ENCODE measurements around the gene SHF.
"Not testable (repeated sequence)": the region's sequence is repeated elsewhere in the genome, so short reads cannot be mapped to it uniquely, and the experiment has no call there.

The SHF gene

DNA sequence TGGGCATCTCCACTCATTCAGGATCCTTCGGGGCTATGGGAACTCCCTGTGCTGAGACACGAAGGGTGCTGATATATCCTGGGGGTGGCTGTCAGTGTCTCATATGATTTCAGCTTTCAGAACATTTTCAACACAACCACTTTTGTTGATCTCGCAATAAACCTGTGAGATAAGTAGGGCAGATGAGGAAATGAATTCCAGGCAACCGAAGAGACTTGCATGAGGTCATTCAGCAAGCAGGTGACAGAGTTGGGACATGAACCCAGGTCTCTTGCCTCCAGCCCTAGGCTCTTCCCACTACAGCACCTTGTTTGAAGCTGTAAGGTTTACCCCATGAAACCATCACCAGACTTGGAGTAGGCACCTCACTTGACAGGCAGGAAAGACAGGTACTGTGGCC, 41.4 kb downstream of the SHF start:
- DNase-seq (ENCODE audit: low read depth), result no peak

DNA sequence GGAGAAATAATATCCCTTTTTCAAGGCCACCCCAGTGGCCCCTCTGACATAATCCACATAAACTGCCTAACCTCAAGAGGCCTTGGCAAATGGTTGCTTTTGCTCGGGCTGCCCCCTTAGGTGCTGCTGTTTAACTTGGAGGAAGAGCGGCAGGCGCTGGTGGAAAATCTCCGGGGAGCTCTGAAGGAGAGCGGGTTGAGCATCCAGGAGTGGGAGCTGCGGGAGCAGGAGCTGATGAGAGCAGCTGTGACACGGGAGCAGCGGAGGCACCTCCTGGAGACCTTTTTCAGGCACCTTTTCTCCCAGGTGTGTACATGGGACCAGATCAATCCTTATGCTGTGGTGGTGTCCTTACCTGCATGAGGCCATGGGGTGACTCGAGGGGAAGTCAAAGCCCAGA, 43.0 kb downstream of the SHF start:
- DNase-seq (ENCODE audit: low read depth), result no peak

DNA sequence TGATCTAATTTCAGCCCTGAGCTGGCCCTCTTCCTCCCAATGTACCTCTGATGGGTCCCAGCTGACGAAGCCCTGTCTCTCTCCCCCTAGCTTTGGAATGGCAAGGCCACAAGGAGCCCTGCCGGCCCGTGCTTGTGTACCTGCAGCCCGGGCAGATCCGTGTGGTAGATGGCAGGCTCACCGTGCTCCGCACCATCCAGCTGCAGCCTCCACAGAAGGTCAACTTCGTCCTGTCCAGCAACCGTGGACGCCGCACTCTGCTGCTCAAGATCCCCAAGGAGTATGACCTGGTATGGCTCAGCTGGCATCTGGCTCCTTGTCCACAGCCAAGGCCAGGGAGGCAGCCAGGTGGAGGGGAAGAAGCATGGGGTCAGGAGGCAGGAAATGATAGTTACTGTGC, 43.8 kb downstream of the SHF start:
- no peak for DNase-seq (ENCODE audit: low read depth)

DNA sequence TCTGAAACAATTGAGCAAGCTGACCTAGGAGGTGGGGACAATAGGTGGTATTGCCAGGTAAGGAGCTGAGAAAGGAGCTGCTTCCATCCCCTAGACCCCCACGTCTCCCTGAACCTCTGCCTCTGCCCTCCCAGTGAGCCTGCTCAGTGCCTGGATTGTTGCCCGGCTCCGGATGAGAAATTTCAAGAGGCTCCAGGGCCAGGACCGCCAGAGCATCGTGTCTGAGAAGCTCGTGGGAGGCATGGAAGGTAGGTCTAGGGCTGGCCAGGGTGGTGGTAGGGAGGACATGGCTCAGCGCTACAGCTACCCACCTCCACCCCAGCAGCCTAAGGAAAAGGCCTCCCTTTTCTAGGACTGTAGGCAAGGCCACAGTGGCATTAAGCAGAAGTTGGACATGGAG, 44.7 kb downstream of the SHF start:
- no peak for DNase-seq (ENCODE audit: low read depth)

DNA sequence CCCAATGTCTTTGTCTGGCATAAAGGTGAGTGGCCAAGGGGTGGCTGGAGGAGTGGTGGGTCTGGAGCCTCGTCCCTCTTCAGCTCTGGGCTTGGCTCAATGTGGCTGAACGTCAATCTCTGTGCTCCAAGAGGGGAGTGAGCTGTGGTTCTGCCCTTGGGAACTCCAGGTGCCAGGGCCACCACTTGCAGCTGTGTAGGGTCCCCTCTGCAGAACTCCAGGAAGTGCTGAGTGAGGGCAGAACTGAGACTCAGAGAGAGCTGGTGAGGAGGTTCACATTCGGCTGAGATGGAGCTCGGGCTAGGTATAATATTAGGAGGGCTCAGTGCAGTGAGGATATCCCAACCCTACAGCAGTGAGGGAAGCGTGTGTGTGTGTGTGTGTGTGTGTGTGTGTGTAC, 46.4 kb downstream of the SHF start:
- DNase-seq (ENCODE audit: low read depth), result no peak

DNA sequence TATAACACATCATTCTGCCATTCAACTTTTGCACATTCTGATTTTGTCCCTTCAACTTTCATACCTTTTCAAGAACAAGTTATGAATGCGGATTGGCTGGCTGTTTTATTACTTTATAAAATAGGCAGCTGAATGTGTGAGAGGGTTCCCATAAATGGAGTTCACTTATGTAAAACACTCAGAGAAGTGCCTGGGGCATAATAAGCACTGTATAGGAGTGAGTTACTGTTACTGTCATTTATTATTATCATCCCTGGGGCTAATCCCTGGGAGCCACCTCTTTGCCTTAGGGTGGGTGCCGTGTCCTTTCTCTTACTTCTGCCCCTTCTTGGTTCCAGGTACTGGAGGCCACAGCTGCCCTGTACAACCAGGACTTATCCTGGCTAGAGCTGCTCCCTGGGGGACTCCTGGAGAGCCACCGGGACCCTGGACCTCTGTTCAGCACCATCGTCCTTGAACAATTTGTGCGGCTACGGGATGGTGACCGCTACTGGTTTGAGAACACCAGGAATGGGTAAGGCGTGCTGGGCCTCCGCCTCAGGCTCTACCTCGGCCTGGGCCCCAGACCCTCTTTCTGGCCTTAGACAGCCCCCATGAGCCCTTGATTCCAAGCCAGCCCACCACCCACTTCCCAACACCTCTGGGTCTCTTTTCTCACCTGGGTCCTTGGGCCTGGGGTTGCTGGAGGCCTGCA, 47.1 kb downstream of the SHF start:
- DNase-seq (ENCODE audit: low read depth), result no peak

DNA sequence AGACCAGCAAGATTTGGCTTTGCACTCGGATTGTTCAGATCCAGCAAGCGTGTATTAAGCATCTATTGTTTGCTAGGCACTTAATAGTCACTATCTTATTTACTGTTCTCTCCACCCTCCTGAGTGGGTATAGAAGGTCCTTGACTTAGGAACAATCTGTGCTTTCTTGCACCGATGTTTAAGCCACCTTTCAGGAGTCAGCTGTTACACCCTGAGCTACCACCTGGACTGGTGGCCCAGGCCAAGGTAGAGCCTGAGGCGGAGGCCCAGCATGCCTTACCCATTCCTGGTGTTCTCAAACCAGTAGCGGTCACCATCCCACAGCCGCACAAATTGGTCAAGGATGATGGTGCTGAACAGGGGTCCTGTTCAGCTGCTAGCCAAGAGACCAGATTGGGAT, 48.0 kb downstream of the SHF start:
- no peak for DNase-seq (ENCODE audit: low read depth)

DNA sequence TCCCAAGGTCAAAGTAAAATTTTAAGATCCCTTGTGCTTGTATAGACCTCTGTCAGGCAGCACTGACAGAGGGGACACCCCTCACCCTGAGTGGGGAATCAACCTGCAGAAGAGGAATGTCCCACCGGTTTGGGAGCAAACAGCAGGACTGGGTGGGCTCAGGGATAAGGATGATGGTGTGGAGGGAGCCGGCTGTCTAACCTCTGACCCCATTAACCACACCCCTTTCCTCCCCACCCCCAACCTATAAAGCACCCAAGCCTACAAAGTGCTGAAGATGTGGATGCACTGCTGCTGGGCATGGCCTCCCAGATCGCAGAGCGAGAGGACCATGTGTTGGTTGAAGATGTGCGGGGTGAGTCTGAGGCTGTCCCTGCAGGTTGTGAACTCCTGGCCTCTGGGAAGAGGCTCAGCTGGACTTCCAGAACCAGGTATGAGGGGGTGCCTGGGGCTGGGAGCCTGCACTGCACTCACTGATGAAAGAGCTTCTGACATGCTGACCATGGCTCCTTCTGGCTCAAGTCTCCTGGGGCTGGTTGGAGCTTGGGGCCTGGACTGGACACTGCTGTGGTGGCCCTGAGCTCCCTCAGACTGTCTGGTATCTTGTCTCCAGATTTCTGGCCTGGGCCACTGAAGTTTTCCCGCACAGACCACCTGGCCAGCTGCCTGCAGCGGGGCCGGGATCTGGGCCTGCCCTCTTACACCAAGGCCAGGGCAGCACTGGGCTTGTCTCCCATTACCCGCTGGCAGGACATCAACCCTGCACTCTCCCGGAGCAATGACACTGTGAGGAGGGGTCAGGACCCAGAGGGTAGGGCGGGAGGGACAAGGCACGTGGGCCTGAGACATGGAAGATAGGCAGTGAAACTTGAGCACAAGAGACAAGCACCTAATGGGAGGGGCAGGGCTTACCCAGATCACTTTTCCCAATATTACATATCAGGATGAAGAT, 48.7 kb downstream of the SHF start:
- no peak for DNase-seq (ENCODE audit: low read depth)

DNA sequence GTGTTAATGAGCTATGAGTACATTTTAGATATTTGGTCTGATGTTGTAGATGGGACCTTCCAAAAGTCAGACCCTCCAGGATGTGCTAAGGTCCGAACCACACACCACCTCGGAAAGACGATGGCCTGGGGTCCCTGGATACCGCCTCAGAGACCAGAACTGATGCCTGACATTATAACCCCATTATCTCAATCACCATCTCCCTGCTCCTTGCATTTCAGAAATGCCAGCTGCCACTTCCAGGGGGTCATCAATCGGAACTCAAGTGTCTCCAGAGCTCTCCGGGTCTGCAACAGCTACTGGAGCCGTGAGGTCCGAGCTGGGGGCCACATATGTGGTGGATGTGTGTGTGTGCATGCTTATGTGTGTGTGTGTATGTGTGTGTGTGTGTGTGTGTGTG, 50.1 kb downstream of the SHF start:
- DNase-seq (ENCODE audit: low read depth), result no peak

DNA sequence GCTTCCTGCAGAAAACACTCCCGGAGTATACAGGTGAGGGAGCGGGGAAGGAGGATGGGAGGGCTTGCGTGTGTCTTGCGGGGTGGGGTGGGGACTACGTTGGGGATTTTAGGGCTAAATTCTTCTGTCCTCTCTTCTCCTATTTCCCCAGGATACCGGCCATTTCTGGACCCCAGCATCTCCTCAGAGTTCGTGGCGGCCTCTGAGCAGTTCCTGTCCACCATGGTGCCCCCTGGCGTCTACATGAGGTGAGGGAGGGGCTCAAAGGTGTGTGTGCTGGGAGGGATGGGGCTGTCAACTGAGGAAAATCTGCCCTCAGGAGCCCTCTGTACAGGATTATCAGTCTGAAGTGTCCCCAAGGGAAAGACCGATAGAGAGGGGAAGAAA, 51.4 kb downstream of the SHF start:
- DNase-seq (ENCODE audit: low read depth), result no peak

DNA sequence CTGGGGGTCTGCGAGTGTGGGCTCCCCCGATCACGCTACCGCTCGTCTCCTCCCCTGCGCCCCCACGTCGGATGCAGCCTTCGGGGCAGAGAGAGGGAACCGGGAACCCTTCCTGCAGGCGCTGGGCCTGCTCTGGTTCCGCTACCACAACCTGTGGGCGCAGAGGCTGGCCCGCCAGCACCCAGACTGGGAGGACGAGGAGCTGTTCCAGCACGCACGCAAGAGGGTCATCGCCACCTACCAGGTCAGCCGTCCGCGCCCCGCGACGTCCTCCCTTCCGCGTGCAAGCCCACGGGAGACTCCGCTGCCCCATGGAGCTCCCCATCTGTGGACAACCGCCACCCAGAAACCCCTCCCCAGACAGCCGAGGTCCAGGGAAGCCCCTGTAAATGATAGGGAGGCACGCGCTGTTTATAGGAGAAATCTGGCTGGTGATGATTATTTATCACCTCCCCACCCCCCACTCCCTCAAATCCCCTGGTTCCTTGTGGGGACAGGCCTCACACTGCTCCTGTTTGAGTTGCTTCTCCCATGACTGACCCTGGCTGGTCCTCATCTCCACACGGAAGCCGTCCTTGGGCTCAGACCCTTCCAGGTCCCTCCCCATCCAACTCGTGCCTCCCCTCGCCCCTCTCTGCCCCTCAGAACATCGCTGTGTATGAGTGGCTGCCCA, 51.9 kb downstream of the SHF start:
- not testable (repeated sequence) for DNase-seq (ENCODE audit: low read depth)

DNA sequence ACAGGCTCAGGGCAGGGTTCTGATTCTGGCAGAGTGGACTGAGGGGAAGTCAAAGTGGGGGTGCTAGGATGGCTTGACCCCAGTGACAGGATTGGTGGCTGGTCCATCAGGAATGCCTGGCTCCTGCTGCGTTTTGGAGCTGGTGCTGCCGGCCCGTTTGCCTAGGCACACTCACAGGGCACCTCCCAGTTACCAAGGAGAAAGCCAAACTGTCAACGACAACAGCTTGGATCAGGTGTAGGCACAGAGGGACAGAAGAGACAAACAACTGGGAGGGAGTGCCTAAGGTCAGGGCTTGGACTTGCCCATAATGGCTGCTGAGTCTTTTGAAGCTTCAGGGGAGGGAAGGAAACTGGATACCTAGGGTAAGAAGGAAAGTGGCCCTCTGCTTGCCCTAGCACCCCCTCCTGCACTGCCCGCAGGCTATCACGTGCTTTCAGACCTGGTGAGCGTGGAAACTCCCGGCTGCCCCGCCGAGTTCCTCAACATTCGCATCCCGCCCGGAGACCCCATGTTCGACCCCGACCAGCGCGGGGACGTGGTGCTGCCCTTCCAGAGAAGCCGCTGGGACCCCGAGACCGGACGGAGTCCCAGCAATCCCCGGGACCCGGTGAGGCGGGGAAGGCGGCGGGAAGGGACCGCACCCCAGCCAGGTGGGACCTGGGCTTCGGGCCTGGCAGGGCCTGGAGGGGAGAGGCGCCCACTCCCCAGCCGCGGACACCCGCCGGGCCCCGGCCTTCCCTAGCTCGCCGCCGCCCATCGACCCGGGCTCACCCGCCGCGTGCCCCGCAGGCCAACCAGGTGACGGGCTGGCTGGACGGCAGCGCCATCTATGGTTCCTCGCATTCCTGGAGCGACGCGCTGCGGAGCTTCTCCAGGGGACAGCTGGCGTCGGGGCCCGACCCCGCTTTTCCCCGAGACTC, 52.8 kb downstream of the SHF start:
- DNase-seq (ENCODE audit: low read depth), result no peak

DNA sequence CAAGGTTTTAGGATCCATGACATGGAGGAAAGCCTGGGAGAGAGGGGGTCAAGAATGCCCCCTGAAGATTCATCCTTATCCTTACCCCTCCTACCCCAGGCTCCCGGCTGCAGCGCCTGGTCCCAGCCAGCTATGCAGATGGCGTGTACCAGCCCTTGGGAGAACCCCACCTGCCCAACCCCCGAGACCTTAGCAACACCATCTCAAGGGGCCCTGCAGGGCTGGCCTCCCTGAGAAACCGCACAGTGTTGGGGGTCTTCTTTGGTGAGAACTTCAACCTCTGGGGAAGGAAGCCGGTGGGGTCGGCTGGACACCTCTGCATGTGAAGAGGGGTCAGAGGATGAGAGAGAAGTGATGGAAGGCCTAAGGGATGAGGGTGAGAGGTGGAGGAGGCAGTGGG, 53.7 kb downstream of the SHF start:
- DNase-seq (ENCODE audit: low read depth), result no peak

DNA sequence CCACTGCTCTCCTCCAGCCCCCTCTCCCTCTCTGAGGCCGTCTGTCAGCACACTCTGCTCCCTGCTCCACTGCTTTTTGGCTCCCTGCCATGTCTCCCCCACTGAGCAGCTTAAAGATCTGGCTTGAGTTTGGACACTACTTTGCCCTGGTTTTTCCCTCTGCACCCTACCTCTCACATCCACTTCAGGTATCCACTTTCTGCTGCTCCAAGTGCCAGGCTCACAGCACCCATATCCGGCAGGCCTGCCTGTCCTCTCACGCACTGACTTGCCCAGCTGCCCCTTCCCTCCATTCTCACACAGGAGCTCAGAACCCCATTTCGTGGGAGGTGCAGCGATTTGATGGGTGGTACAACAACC, 54.2 kb downstream of the SHF start:
- no peak for DNase-seq (ENCODE audit: low read depth)

DNA sequence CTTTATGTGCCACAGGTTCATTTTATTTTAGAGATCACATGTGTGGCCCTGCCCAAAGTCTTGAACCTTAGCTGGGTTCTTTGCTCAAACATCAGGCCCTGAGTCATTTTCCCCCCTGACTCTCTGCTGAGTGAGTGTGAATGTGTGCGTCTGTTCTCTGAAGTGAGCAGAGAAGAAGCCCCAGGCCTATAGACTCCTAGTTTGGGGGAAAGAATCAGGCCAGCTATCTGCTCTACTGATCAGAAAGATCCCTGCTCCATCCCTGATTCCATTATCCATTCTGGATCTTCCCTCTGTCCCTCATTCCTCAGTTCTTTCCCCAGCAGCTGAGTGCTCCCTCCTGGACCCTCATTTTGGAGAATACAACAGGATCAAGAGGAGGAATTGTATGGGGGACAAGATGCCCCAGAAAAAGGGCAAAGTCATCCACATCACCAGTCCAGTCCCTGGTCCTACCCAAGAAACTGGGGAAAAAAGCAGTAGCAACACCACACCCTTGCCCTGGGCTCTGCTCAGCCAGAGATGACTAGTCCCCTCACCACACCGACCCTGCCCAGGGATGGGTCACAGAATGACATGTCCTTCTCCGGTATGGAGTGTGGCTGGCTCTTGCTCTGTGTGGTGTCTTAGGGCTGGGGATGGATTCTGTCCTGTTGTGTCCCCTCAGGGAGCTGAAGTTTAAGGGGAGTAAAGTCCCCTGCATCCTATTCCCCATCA, 54.8 kb downstream of the SHF start:
- no peak for DNase-seq (ENCODE audit: low read depth)

DNA sequence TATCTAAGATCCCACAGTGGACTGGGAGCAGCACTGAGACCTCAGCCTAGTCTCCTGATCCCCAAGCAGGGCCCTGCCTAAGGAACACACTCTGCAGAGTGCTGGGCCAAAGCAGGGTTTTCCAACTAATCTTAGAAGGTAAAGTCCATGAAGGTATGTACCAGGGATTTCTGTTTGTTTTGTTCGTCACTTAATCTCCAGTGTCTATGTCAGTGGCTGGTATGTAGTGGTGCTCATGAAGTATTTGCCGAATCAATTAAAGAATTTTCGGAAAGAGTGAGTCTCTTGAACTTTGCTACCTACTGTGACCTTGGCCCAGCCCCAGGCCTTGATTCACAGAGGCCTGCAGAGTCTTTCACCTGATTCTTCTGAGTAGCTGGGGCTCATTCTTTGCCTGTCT, 56.3 kb downstream of the SHF start:
- DNase-seq (ENCODE audit: low read depth), result no peak

DNA sequence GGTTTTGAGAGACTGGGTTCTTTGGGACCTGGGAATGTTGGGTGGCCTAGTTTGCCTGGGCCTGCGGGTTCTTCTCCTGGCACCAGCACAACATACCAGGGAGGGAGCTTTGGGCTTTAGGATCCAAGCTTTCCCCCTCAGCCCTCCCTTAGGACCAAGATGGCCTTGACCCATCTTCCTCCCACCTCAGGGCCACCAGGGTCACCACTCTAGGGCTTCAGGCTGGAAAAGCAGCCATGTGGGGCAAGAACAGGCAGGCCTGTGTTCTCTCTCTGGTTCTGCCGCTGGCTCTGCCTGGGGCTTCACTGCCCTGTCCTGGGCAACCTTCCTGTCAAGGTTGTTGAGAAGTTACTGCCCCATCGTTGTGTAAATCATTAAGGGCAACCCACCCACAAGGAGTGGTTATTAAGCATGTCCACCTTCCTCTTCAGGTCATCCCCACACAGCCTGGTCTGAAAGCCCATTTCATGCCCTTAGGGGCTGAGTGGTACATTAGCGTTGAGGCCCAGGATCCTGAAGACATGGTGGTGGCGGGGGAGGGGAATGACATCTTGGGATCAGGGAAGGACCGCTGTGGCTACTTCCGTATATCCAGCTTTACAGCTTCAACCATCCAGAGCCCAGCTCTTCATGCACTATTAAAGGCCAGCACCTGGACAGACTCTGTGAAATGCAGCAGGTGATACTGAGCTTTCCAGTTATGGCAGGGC, 57.3 kb downstream of the SHF start:
- no peak for DNase-seq (ENCODE audit: low read depth)

DNA sequence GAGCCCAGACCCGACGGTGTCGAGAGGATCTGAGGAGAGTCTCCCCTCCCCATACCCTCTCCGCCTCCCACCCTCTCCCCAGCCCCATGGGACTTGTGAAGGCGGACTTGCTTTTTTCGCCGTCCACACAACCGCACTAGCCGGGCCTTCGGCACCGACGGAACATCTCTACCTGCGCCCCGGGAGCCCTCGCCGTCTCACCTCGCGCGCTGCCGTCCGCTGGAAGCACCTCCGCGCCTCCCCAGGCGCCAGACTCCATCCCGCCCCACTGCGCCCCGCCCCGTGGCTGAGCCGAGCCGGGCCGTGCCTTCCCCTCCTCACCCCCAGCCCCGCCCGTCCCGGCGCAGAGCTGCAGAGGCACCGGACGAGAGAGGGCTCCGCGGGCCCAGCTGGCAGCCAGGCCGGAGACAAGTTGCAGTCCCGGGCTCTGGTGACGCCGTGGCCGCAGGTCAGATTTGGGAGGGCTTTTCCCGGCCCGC, 58.1 kb downstream of the SHF start, which contains the start of the genes DUOX1 and DUOXA1:
DUOX1 (plus strand) TSS at position 344 of the 479 bp plus-strand sequence. CDS start 1,973 bp downstream, outside the sequence.
DUOXA1 (minus strand) TSS at position 229 of the 479 bp plus-strand sequence. CDS start 6,865 bp downstream, outside the sequence.
- DNase-seq (ENCODE audit: low read depth), result no peak

DNA sequence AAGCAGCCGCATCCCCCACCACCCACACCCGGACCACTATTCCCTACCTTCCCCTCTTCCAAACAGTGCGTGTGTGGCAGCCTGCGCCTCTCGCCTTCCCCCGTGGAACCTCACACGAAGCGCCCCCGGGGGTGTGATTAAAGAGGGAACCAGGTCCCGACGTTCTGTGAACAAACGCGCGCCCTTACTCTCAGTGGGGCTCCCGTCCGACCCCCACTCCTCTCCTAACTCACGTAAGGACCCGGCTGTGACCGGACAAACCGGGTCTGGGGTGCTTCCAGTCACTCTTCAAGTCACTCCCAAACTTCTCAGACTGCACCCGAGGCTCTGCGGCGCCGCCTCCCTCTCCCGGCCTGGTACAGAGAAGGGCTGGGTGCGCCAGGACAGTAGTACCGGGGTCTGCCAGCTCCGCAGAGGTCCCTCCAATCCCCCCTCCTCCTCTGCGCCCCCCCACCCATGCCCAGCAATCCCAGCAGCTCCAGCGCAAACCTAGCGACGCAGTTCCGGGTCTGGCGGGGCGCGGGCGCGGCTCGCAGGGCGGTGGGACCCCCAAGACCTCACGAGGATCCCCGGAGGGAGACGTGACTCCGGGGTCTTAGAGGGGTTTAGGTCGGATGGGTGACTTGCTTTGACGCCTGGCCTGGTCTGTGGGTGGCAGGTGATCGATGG, 58.7 kb downstream of the SHF start:
- DNase-seq (ENCODE audit: low read depth), result no peak

Measured in stimulated activated CD8-positive, alpha-beta memory T cell treated with anti-CD3 and anti-CD28 coated beads, Interleukin-15, amount 100 ng/mL, for 1 hour (primary cell).